H4 (cell line): ENCODE data around the gene PCDHA9. TPM values are rescaled to one million over a fixed set of nuclear protein-coding genes. Genes with fewer than 3 reads are reported as not detected.
"Not testable (repeated sequence)": the region's sequence is repeated elsewhere in the genome, so short reads cannot be mapped to it uniquely, and the experiment has no call there.

ENCODE experiments used
- DNase-seq: peaks from one replicate; pipeline ENCODE4 v3.0.0-alpha.2; 2015; ENCODE audit warnings: low spot score
- total RNA-seq: library from RNA; depleted of rRNA; stranded (reverse); fragments of >200 nt; shearing (Covaris generic); gene quantifications from 2 replicates; pipeline ENCODE4 v1.2.3, GENCODE V29; 2014; rRNA removed

PCDHA9 gene
- total RNA-seq = 0.08 TPM in 1 of 2 replicates, not detected in the other

- DNase-seq = not testable (repeated sequence)
Measured at GRCh38 chr5:140848139-140849102, at the start of gene PCDHA9. Gene PCDHA9, plus strand, starts transcription at chr5:140848382. Its CDS starts 114 bp downstream, at chr5:140848496.

GRCh38 chr5:140800816-140801493 lies 47.2 kb upstream of the PCDHA9 start, which contains the start of gene PCDHA3:
Gene PCDHA3, plus strand, starts transcription at chr5:140801057.
- DNase-seq = peak; percentile 75

GRCh38 chr5:140801494-140801841 lies 46.7 kb upstream of the PCDHA9 start:
- peak; percentile 51 for DNase-seq

- DNase-seq = not testable (repeated sequence)
Measured at GRCh38 chr5:140802381-140802780, 45.8 kb upstream of the PCDHA9 start.

GRCh38 chr5:140802781-140803271 lies 45.4 kb upstream of the PCDHA9 start:
- no peak for DNase-seq

- DNase-seq = no peak
Measured at GRCh38 chr5:140806834-140807775, 41.1 kb upstream of the PCDHA9 start, which contains the start of gene PCDHA4. Gene PCDHA4, plus strand, starts transcription at chr5:140807068.

- DNase-seq = not testable (repeated sequence)
Measured at GRCh38 chr5:140808241-140808888, 39.8 kb upstream of the PCDHA9 start.

- DNase-seq = no peak
Measured at GRCh38 chr5:140808889-140809291, 39.3 kb upstream of the PCDHA9 start.

GRCh38 chr5:140821375-140822280 lies 26.6 kb upstream of the PCDHA9 start, which contains the start of gene PCDHA5:
Gene PCDHA5, plus strand, starts transcription at chr5:140821613.
- DNase-seq = no peak

GRCh38 chr5:140822281-140822629 lies 25.9 kb upstream of the PCDHA9 start:
- DNase-seq = no peak

GRCh38 chr5:140822969-140823368 lies 25.2 kb upstream of the PCDHA9 start:
- not testable (repeated sequence) for DNase-seq

- no peak for DNase-seq
Measured at GRCh38 chr5:140823475-140823874, 24.7 kb upstream of the PCDHA9 start.

- no peak for DNase-seq
Measured at GRCh38 chr5:140827704-140828361, 20.3 kb upstream of the PCDHA9 start, which contains the start of gene PCDHA6. Gene PCDHA6, plus strand, starts transcription at chr5:140827960. Its CDS starts 132 bp downstream, at chr5:140828092.

- no peak for DNase-seq
Measured at GRCh38 chr5:140828362-140828737, 19.8 kb upstream of the PCDHA9 start.

- not testable (repeated sequence) for DNase-seq
Measured at GRCh38 chr5:140829511-140830501, 18.4 kb upstream of the PCDHA9 start.

- no peak for DNase-seq
Measured at GRCh38 chr5:140833993-140834392, 14.2 kb upstream of the PCDHA9 start, which contains the start of gene PCDHA7. Gene PCDHA7, plus strand, starts transcription at chr5:140834269. Its CDS starts 115 bp downstream, at chr5:140834384.

- DNase-seq = not testable (repeated sequence)
Measured at GRCh38 chr5:140834439-140835008, 13.7 kb upstream of the PCDHA9 start.
